ENCODE results near the gene SBK3. TPM values are rescaled to one million over a fixed set of nuclear protein-coding genes. Genes with fewer than 3 reads are reported as not detected.

SBK3 gene, protein sequence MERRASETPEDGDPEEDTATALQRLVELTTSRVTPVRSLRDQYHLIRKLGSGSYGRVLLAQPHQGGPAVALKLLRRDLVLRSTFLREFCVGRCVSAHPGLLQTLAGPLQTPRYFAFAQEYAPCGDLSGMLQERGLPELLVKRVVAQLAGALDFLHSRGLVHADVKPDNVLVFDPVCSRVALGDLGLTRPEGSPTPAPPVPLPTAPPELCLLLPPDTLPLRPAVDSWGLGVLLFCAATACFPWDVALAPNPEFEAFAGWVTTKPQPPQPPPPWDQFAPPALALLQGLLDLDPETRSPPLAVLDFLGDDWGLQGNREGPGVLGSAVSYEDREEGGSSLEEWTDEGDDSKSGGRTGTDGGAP
- polyA plus RNA-seq (2013, experiment 1 of 2): not detected
- polyA plus RNA-seq (2013, experiment 2 of 2): 0.20 TPM

DNA sequence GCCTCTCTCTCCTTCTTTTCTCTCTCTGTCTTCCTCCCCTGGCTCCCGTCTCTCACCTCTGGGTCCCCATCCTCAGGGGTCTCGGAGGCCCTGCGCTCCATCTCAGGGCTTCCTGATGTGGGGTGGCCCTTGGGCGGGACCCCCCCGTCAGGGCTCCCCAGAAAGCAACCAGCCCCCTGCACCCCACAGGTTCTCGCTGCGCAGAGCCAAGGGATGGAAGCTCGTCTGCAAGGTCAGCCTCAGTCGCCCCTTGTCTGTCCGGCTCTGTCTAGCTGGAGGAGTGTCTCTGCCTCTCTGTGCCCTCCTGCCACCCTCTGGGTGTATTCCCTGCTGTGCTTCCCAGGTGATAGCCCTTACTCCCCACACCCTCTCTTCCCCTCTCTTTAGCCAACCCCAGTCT, at the start of gene SBK3:
Gene SBK3, minus strand, starts transcription at position 101 of the 400 bp plus-strand sequence. Its CDS starts 0 bp downstream, at position 101.
- DNase-seq: no peak
- no peak within 1 kb of the TSS for H3K18ac ChIP-seq (ENCODE audit: low read length)
- no peak within 1 kb of the TSS for H4K5ac ChIP-seq (ENCODE audit: low read length)
- H3K79me1 ChIP-seq (ENCODE audit: low read length): no peaks in the 10 kb centered on the region
- H3K4me1 ChIP-seq (ENCODE audit: control insufficient read depth, low read depth, low read length): no peaks in the 10 kb centered on the region
- no peak within 1 kb of the TSS for H3K23ac ChIP-seq (ENCODE audit: low read length)
- no peak within 1 kb of the TSS for H2BK5ac ChIP-seq (ENCODE audit: low read length)
- no peak within 1 kb of the TSS for H2BK15ac ChIP-seq (replicated peaks; ENCODE audit: low read depth)
- H3K9ac ChIP-seq (ENCODE audit: low read length): no peak within 1 kb of the TSS
- H4K8ac ChIP-seq (ENCODE audit: low read depth, low read length): no peak within 1 kb of the TSS
- no CpG with 5 or more reads among the region's 10 CpGs for WGBS (ENCODE audit: extremely low coverage, insufficient coverage, low lambda C conversion rate)
- no peak within 1 kb of the TSS for H3K4me2 ChIP-seq (ENCODE audit: low read length)
- no peaks in the 10 kb centered on the region for H3K27me3 ChIP-seq (ENCODE audit: insufficient read depth, low read length, poor library complexity)
- no peaks in the 10 kb centered on the region for H3K36me3 ChIP-seq (ENCODE audit: control insufficient read depth, insufficient read depth, low read length)
- no peaks in the 10 kb centered on the region for H3K79me2 ChIP-seq (ENCODE audit: control insufficient read depth, insufficient read depth, low read length)
- no peak within 1 kb of the TSS for H3K27ac ChIP-seq (ENCODE audit: low read depth, low read length)
- H2AK5ac ChIP-seq (ENCODE audit: low read length): no peak within 1 kb of the TSS
- no peak within 1 kb of the TSS for H3K4ac ChIP-seq (ENCODE audit: low read depth, low read length)
- no peak within 1 kb of the TSS for H2BK120ac ChIP-seq (ENCODE audit: low read depth, low read length)
- H3K4me3 ChIP-seq (ENCODE audit: low read length): no peak within 1 kb of the TSS
- H3K56ac ChIP-seq (ENCODE audit: low read length): no peak within 1 kb of the TSS

DNA sequence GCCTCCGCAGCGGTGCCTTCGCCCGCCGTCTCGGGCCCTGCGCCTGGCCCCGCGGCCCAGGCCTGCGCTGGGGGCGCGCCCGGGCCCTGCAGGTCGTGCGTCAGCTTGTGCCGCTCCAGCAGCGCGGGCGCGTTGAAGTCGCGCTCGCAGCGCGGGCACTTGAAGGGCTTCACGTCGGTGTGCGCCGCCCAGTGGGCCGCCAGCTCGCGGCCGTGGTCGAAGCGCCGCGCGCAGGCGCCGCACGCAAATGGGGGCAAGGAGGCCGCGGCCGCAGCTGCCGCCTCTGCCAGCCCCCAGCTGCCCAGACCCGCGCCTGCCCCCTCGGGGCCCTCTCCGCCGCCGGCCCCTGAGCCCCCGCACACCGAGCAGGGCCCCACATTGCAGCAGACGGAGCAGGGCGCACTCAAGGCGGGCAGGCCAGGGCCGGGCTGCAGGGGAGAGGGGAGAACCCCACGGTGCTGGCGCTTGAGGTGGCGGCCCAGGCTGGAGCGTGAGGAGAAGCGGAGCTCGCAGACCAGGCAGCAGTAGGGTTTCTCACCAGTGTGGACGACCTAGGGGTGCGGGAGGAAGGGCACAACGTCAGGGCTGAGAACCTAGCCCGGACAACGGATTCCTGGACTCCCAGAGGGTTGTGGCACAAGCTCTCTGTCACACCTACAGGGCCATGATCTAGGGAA, 47.9 kb upstream of the SBK3 start:
- H3K4me2 ChIP-seq (ENCODE audit: low read length): no peak overlapping the region
- H3K56ac ChIP-seq (ENCODE audit: low read length): no peak overlapping the region
- H3K36me3 ChIP-seq (ENCODE audit: control insufficient read depth, insufficient read depth, low read length): peaks cover 2% of the 10 kb centered on the region
- H3K9ac ChIP-seq (ENCODE audit: low read length): no peak overlapping the region
- H2BK120ac ChIP-seq (ENCODE audit: low read depth, low read length): no peak overlapping the region
- H3K4ac ChIP-seq (ENCODE audit: low read depth, low read length): no peak overlapping the region
- no peak overlapping the region for H3K27ac ChIP-seq (ENCODE audit: low read depth, low read length)
- no peak overlapping the region for H2AK5ac ChIP-seq (ENCODE audit: low read length)
- no peaks in the 10 kb centered on the region for H3K4me1 ChIP-seq (ENCODE audit: control insufficient read depth, low read depth, low read length)
- no peak overlapping the region for H3K4me3 ChIP-seq (ENCODE audit: low read length)
- no peak overlapping the region for H3K23ac ChIP-seq (ENCODE audit: low read length)
- DNase-seq: no peak
- H3K79me1 ChIP-seq (ENCODE audit: low read length): no peaks in the 10 kb centered on the region
- no peaks in the 10 kb centered on the region for H3K27me3 ChIP-seq (ENCODE audit: insufficient read depth, low read length, poor library complexity)
- no CpG with 5 or more reads among the region's 68 CpGs for WGBS (ENCODE audit: extremely low coverage, insufficient coverage, low lambda C conversion rate)
- H2BK5ac ChIP-seq (ENCODE audit: low read length): no peak overlapping the region
- no peaks in the 10 kb centered on the region for H3K79me2 ChIP-seq (ENCODE audit: control insufficient read depth, insufficient read depth, low read length)
- no peak overlapping the region for H4K5ac ChIP-seq (ENCODE audit: low read length)
- H2BK15ac ChIP-seq (replicated peaks; ENCODE audit: low read depth): no peak overlapping the region
- no peak overlapping the region for H4K8ac ChIP-seq (ENCODE audit: low read depth, low read length)
- H3K18ac ChIP-seq (ENCODE audit: low read length): no peak overlapping the region

DNA sequence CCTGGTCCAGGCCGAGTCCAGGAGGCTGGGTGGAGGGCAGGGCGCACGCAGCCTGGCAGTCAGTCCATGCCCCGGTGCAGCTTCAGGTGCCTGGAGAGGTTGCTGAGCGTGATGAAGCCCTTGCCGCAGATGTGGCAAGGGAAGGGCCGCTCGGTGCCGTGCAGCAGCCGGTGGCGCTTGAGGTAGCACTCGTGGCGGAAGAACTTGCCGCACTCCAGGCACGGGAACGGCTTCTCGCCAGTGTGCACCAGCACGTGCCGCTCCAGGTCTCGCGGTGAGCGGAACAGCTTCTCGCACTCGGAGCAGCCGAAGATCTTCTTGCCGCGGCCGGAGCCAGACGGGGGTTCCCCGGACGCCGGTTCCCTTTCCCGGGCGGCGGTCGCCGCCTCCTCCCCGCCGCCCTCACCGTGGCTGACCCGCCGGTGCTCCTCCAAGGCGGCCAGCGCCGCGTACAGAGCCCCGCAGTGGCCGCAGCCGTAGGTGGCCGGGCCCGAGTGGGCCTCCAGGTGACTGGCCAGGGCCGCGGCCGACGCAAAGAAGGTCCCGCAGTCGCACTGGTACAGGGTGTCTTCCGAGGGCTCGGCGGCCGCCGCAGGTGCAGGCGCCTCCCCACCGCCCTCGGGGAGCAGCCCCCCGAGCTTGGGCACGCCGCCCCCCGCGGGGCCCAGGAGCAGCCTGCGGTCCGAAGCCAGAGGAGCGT, 47.2 kb upstream of the SBK3 start:
- H3K79me1 ChIP-seq (ENCODE audit: low read length): no peaks in the 10 kb centered on the region
- WGBS (ENCODE audit: extremely low coverage, insufficient coverage, low lambda C conversion rate): no CpG with 5 or more reads among the region's 73 CpGs
- H4K5ac ChIP-seq (ENCODE audit: low read length): no peak overlapping the region

DNA sequence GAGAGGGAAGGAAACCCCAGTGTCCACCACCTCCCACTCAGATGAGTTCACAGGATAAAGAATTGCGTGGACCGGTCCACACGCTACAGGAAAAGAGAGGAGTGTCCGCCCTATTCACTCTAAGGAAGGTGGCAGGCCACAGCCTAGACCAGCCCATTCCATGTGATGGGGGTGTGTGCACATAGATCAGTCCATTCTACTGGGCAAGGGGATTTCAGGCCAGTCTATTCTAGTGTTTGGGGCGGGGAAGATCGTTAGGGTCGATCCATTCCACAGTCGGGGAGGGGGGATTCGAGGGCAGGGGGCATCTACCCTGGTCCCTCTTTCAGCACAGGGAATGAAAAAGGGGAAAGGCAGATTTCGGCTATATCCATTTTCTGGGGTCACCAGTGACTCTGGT, 46.2 kb upstream of the SBK3 start:
- DNase-seq: peak; percentile 49
- Histone ChIP-seq H3K27me3 (ENCODE audit: insufficient read depth, low read length, poor library complexity) (no peaks in the 10 kb centered on the region), H3K4me2 (ENCODE audit: low read length) (no peak overlapping the region), H3K4me1 (ENCODE audit: control insufficient read depth, low read depth, low read length) (no peaks in the 10 kb centered on the region), H3K4ac (ENCODE audit: low read depth, low read length) (no peak overlapping the region), H2BK5ac (ENCODE audit: low read length) (no peak overlapping the region), H4K8ac (ENCODE audit: low read depth, low read length) (no peak overlapping the region), H3K27ac (ENCODE audit: low read depth, low read length) (no peak overlapping the region), H2AK5ac (ENCODE audit: low read length) (no peak overlapping the region), H3K18ac (ENCODE audit: low read length) (no peak overlapping the region), H3K23ac (ENCODE audit: low read length) (no peak overlapping the region), H3K36me3 (ENCODE audit: control insufficient read depth, insufficient read depth, low read length) (peaks cover 2% of the 10 kb centered on the region), H2BK15ac (replicated peaks; ENCODE audit: low read depth) (no peak overlapping the region), H3K4me3 (ENCODE audit: low read length) (no peak overlapping the region), H3K9ac (ENCODE audit: low read length) (no peak overlapping the region), H4K5ac (ENCODE audit: low read length) (no peak overlapping the region), H3K56ac (ENCODE audit: low read length) (no peak overlapping the region), H3K79me1 (ENCODE audit: low read length) (no peaks in the 10 kb centered on the region), H3K79me2 (ENCODE audit: control insufficient read depth, insufficient read depth, low read length) (no peaks in the 10 kb centered on the region), H2BK120ac (ENCODE audit: low read depth, low read length) (no peak overlapping the region)
- WGBS (ENCODE audit: extremely low coverage, insufficient coverage, low lambda C conversion rate): no CpG with 5 or more reads among the region's 10 CpGs

More for the DNA sequence above, 47.2 kb upstream of the SBK3 start:
- H3K27me3 ChIP-seq (ENCODE audit: insufficient read depth, low read length, poor library complexity): no peaks in the 10 kb centered on the region
- no peak overlapping the region for H3K18ac ChIP-seq (ENCODE audit: low read length)
- no peak overlapping the region for H3K4me3 ChIP-seq (ENCODE audit: low read length)
- no peak overlapping the region for H2AK5ac ChIP-seq (ENCODE audit: low read length)
- no peak overlapping the region for H3K9ac ChIP-seq (ENCODE audit: low read length)
- H3K4ac ChIP-seq (ENCODE audit: low read depth, low read length): no peak overlapping the region
- peaks cover 2% of the 10 kb centered on the region for H3K36me3 ChIP-seq (ENCODE audit: control insufficient read depth, insufficient read depth, low read length)
- H3K56ac ChIP-seq (ENCODE audit: low read length): no peak overlapping the region
- H3K27ac ChIP-seq (ENCODE audit: low read depth, low read length): no peak overlapping the region
- no peak overlapping the region for H3K4me2 ChIP-seq (ENCODE audit: low read length)
- DNase-seq: no peak
- H2BK120ac ChIP-seq (ENCODE audit: low read depth, low read length): no peak overlapping the region
- H3K4me1 ChIP-seq (ENCODE audit: control insufficient read depth, low read depth, low read length): no peaks in the 10 kb centered on the region
- H4K8ac ChIP-seq (ENCODE audit: low read depth, low read length): no peak overlapping the region
- H3K79me2 ChIP-seq (ENCODE audit: control insufficient read depth, insufficient read depth, low read length): no peaks in the 10 kb centered on the region
- no peak overlapping the region for H3K23ac ChIP-seq (ENCODE audit: low read length)
- no peak overlapping the region for H2BK5ac ChIP-seq (ENCODE audit: low read length)
- H2BK15ac ChIP-seq (replicated peaks; ENCODE audit: low read depth): no peak overlapping the region

DNA sequence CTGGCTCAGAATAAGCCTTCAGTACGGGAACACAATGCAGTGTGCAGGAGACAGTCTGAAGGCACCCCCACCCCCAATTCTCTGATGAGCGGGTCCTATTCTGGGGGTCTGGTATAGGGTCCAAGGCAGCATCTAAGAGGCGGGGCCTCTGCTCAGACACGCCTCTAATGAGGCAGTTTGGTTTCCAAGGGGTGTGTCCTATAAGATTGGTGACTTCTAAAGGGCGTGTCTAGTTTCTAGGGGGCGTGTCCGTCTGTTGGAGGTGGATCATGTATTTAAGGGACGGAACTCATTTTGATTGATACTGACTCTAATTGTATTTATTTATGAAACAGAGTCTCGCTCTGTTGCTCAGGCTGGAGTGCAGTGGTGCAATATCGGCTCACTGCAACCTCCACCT, 45.3 kb upstream of the SBK3 start:
- peak; percentile 62 for DNase-seq
- no peak overlapping the region for H2BK5ac ChIP-seq (ENCODE audit: low read length)
- no peak overlapping the region for H3K4me3 ChIP-seq (ENCODE audit: low read length)
- H3K79me2 ChIP-seq (ENCODE audit: control insufficient read depth, insufficient read depth, low read length): no peaks in the 10 kb centered on the region
- no peak overlapping the region for H3K4ac ChIP-seq (ENCODE audit: low read depth, low read length)
- H3K27ac ChIP-seq (ENCODE audit: low read depth, low read length): no peak overlapping the region
- H3K9ac ChIP-seq (ENCODE audit: low read length): no peak overlapping the region
- no peak overlapping the region for H3K18ac ChIP-seq (ENCODE audit: low read length)
- no peak overlapping the region for H4K5ac ChIP-seq (ENCODE audit: low read length)
- H3K4me1 ChIP-seq (ENCODE audit: control insufficient read depth, low read depth, low read length): no peaks in the 10 kb centered on the region
- no peaks in the 10 kb centered on the region for H3K79me1 ChIP-seq (ENCODE audit: low read length)
- H3K56ac ChIP-seq (ENCODE audit: low read length): no peak overlapping the region
- H2BK15ac ChIP-seq (replicated peaks; ENCODE audit: low read depth): no peak overlapping the region
- H3K23ac ChIP-seq (ENCODE audit: low read length): no peak overlapping the region
- H4K8ac ChIP-seq (ENCODE audit: low read depth, low read length): no peak overlapping the region
- H3K4me2 ChIP-seq (ENCODE audit: low read length): no peak overlapping the region
- no CpG with 5 or more reads among the region's 10 CpGs for WGBS (ENCODE audit: extremely low coverage, insufficient coverage, low lambda C conversion rate)
- peaks cover 2% of the 10 kb centered on the region for H3K36me3 ChIP-seq (ENCODE audit: control insufficient read depth, insufficient read depth, low read length)
- H3K27me3 ChIP-seq (ENCODE audit: insufficient read depth, low read length, poor library complexity): no peaks in the 10 kb centered on the region
- no peak overlapping the region for H2BK120ac ChIP-seq (ENCODE audit: low read depth, low read length)
- H2AK5ac ChIP-seq (ENCODE audit: low read length): no peak overlapping the region
